GM21515 (cell line): ENCODE data around the gene C1RL.
A peak's percentile ranks its signal among the peaks of the same experiment; 100 is the strongest.
"Not testable (repeated sequence)": the region's sequence is repeated elsewhere in the genome, so short reads cannot be mapped to it uniquely, and the experiment has no call there.

Source experiments
- ATAC-seq: cut with Tn5 transposase; IDR thresholded peaks from one replicate; pipeline ENCODE4 v1.9.1; 2021; ENCODE audit not compliant: unreplicated experiment

Gene C1RL

DNA sequence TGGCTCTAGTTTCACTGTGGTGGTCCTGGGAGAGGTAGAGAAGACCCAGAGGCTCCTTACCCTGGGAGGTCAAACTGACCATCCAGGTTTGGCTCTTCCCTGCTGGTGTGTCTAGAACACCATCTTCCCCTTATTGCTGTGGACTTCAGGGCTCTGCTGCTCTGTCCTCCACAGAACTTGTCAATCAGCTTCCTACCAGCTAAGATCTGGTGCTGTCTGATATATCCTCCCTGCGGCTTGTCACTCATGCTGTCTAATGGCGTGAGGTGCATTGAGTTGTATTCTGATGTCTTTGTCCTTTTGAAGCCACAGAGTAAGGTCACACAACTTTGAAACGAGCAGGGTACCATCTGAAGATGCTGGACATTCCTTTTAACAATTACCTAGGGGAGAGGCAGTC, 7.2 kb upstream of the C1RL start:
- no peak for ATAC-seq

- ATAC-seq: no peak
Observed at GRCh38 chr12:7114851-7115250, 5.8 kb upstream of the C1RL start.

DNA sequence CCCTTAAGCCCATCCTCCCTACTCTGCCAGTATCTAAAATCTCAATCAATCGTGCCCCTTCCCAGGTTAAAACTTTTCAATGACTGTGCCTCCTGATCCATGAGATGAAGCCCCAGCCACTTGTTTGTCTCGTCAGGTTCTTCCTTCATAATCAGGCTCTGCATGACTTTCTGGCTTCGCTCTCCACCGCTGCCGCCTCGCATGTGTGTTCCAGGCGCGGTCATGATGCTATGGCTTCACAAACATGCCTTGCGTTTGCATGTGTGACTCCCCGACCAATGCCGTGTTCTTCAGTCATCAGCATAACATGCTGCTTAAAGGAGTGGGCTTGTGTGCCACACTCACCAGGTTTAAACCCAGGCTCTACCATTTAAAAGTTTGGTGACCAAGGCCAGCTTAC, 5.0 kb upstream of the C1RL start:
- ATAC-seq: no peak

- ATAC-seq: no peak
Observed at GRCh38 chr12:7113389-7113871, 4.4 kb upstream of the C1RL start.

DNA sequence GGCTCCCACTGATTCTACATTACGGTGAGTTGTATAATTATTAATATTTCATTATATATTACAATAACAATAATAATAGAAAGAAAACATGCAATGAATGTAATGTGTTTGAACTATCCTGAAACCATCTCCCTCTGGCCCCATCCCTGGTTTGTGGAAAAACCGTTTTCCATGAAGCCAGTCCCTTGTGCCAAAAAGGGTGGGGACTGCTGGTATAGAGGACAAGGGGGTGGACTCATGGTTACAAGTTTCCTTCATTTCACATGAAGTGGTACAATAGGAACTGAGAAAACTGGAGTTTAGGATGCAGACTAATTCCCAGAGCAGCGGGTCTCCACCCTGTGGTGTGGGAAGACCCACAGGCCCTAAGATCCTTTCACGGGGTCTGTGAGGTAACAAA, 3.0 kb upstream of the C1RL start:
- no peak for ATAC-seq

GRCh38 chr12:7110661-7111060, 1.6 kb upstream of the C1RL start:
- no peak for ATAC-seq

GRCh38 chr12:7109572-7109920, 532 bp upstream of the C1RL start:
- no peak for ATAC-seq

GRCh38 chr12:7108003-7108795, 815 bp downstream of the C1RL start:
- peak; percentile 84 for ATAC-seq

- ATAC-seq: no peak
Observed at GRCh38 chr12:7107636-7108002, 1.4 kb downstream of the C1RL start.

DNA sequence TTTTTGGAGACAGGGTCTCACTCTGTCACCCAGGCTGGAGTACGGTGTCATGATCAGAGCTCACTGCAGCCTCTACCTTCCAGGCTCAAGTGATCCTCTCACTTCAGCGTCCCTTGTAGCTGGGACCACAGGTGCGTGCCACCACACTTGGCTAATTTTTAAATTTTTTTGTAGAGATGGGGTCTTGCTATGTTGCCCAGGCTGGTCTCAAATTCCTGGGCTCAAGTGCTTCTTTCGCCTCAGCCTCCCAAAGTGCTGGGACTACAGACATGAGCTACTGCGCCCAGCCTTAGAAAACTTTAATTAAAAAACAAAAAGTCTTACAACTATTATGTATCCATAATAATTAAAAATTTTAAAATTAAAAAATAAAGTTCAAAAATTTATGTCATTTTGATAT, 1.8 kb downstream of the C1RL start:
- ATAC-seq: not testable (repeated sequence)

- no peak for ATAC-seq
Observed at GRCh38 chr12:7106082-7106481, 2.9 kb downstream of the C1RL start.

- ATAC-seq: no peak
Observed at GRCh38 chr12:7103837-7104584, 5.0 kb downstream of the C1RL start.

- no peak for ATAC-seq
Observed at GRCh38 chr12:7102582-7102981, 6.4 kb downstream of the C1RL start.

DNA sequence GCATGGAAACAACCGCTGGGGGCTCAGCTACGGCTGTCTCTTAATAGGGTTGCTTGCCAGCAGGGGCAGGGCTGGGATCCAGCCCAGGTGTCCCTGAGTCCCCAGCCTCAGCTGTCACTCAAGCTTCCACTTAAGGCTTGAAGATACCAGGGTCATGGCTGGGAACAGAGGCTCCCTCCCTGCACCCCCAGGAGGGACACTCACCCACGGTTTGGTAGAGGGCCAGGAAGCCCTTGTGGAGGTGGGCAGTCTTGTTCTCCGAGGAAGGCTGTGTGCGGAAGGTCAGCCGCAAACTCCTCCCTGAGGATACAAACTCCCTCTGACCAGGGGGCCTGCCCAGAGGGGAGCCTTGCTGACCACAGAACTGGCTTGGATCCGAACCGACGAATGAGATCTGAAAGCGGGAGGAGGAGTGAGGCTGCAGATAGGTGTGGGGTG, 7.3 kb downstream of the C1RL start:
- ATAC-seq: no peak

DNA sequence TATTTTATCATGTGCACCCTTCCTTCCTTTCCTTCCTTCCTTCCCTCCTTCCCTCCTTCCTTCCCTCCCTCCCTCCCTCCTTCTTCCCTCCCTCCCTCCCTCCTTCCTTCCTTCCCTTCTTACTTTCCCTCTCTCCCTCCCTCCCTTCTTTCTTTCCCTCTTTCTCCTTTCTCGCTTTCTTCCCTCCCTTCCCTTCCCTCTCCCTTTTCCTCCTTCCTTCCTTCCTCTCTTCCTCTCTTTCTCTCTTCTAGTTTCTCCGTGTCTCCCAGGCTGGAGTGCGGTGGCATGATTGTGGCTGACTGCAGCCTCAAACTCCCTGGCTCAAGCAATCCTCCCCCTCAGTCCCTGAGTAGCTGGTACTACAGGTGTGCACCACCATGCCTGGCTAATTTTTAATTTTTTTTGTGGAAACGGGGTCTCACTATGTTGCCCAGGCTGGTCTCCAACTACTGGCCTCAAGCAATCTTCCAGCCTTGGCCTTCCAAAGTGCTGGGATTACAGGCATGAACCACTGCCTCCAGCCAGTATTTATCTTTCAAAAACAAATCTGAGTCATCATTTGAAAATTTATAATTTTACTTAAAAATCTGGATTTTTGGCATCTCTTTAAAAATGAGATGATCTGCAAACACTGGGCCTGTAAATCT, 7.8 kb downstream of the C1RL start:
- ATAC-seq: no peak

DNA sequence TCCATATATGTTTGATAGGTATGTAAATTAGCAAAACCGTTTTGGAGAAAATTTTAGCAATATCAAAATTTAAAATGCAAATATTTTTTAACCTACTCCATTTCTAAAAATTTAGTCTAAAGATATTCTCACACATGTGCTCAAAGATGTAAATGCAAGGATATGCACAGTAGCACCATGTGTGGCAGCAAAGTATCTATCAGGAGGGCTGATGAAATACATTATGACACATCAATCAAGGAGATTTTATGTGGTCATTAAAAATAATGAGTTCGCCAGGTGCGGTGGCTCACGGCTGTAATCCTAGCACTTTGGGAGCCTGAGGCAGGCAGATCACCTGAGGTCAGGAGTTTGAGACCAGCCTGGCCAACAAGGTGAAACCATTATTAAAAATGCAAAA, 8.8 kb downstream of the C1RL start:
- no peak for ATAC-seq

GRCh38 chr12:7099290-7099996, 9.6 kb downstream of the C1RL start:
- no peak for ATAC-seq

DNA sequence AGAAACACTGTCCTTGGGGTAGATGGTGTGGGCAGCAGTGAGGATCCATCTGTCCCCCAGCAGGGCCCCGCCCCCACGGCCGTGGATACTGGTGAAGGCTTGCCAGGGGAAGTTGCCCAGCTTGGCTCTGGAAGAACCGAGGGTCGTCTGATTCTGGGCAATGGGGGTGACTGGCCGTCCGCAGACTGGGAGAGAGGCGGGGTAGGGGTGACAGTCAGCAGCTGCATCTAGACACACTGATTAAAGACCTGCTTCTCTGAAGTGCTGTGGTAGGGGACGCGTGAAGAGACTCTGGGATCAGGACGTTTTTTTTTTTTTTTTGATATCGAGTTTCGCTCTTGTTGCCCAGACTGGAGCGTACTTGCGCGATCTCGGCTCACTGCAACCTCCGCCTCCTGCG, 12.0 kb downstream of the C1RL start:
- no peak for ATAC-seq

DNA sequence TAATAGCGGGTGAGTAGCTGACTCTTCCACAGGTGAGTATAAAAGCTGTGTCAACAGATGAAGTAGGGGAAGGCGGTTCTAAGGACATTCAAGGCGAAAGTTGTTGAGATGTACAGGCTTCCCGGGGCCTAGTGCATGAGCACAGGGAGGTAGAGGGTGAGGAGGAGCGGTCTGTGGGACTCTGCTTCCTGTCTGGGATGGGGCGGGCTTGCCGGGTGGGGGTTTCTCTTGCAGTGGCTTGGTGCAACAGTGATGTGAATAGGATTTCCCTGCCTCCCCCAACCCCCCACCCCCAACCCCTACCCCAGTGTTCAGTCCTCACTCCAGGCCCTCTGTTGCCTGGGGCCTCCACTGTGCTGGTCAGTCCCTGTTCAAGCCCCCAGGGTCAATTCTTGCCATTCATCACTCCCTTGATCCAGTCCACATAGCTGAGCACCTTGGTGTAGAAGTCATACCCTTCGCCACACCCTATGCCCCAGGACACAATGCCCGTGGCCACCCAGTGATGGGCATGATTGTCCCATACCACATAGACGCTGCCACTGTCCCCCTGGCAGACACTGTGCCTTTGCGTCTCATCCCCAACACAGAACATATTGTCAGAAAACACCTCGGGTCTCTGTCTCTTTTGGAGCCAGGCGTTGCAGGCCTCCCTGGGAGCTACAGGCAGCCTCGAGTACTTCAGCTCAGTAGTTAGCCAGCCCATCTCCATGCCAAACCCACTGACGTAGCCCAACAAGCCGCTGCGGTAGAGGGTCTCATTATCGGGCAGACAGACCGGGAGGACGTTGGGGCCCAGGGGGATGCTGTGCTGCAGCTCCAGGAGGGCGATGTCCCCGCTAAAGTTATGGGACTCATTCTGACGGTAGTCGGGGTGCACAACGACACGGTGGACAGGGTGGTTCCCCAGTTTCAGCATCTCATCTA, 12.7 kb downstream of the C1RL start:
- no peak for ATAC-seq

- no peak for ATAC-seq
Observed at GRCh38 chr12:7093892-7094291, 15.1 kb downstream of the C1RL start.
